Suprapubic skin (tissue), 3 donors: ENCODE data around the gene ZNF579.

Experiments
- CTCF ChIP-seq, 2 donors: fragments of 200-600 bp in 1 of 2; fragments of 450-650 bp in 1 of 2; sonication (generic) in 1 of 2; IDR thresholded peaks; one replicate each; pipeline ENCODE4 v1.5.1; 2016 to 2019; ENCODE audit warnings: antibody characterized with exemption in 2 of 2, mild to moderate bottlenecking in 1 of 2, moderate library complexity in 1 of 2
- POLR2A ChIP-seq, 2 donors: fragments of 450-650 bp; IDR thresholded peaks; one replicate each; pipeline ENCODE4 v1.6.1; 2017; ENCODE audit warnings: antibody characterized with exemption in 2 of 2, mild to moderate bottlenecking in 2 of 2, moderate library complexity in 2 of 2

GRCh38 chr19:55620410-55621204, 40.0 kb upstream of the ZNF579 start:
- TF ChIP-seq CTCF (IDR thresholded peaks at IDR 0.05) (no peak), POLR2A (IDR thresholded peaks at IDR 0.05) (no peak)
